Activated CD8-positive, alpha-beta memory T cell treated with anti-CD3 and anti-CD28 coated beads, Interleukin-2, amount 50 U/mL, for 4 hours (primary cell): Measurements from ENCODE around the gene KLF15.

Experiments used
- DNase-seq: peaks from one replicate; pipeline ENCODE4 v3.0.0-alpha.2; 2020

Gene KLF15

GRCh38 chr3:126389112-126389793, 32.0 kb upstream of the KLF15 start:
- peak; percentile 24 for DNase-seq

GRCh38 chr3:126381966-126382365, 24.8 kb upstream of the KLF15 start:
- DNase-seq, result no peak

GRCh38 chr3:126380011-126380768, 23.0 kb upstream of the KLF15 start:
- no peak for DNase-seq

GRCh38 chr3:126378341-126378751, 21.1 kb upstream of the KLF15 start:
- no peak for DNase-seq

GRCh38 chr3:126377211-126377610, 20.0 kb upstream of the KLF15 start:
- DNase-seq, result no peak

- DNase-seq, result no peak
Measured at GRCh38 chr3:126376444-126376843, 19.2 kb upstream of the KLF15 start.

- no peak for DNase-seq
Measured at GRCh38 chr3:126375835-126376331, 18.7 kb upstream of the KLF15 start.

- DNase-seq, result peak; percentile 6
Measured at GRCh38 chr3:126373682-126374601, 16.7 kb upstream of the KLF15 start.

- DNase-seq, result no peak
Measured at GRCh38 chr3:126373146-126373613, 16.0 kb upstream of the KLF15 start.

- peak; percentile 2 for DNase-seq
Measured at GRCh38 chr3:126372413-126373145, 15.4 kb upstream of the KLF15 start.

- no peak for DNase-seq
Measured at GRCh38 chr3:126371096-126371705, 14.0 kb upstream of the KLF15 start.

GRCh38 chr3:126370606-126371005, 13.4 kb upstream of the KLF15 start:
- DNase-seq, result no peak

GRCh38 chr3:126370055-126370454, 12.8 kb upstream of the KLF15 start:
- no peak for DNase-seq

- DNase-seq, result no peak
Measured at GRCh38 chr3:126369490-126369889, 12.3 kb upstream of the KLF15 start.

GRCh38 chr3:126367316-126367805, 10.2 kb upstream of the KLF15 start:
- DNase-seq, result no peak

- DNase-seq, result no peak
Measured at GRCh38 chr3:126365351-126366277, 8.4 kb upstream of the KLF15 start.

- DNase-seq, result no peak
Measured at GRCh38 chr3:126364731-126365301, 7.6 kb upstream of the KLF15 start.

GRCh38 chr3:126364130-126364695, 7.0 kb upstream of the KLF15 start:
- no peak for DNase-seq

- no peak for DNase-seq
Measured at GRCh38 chr3:126361211-126361610, 4.0 kb upstream of the KLF15 start.

- DNase-seq, result no peak
Measured at GRCh38 chr3:126360714-126361060, 3.5 kb upstream of the KLF15 start.
